Motor neuron (in vitro differentiated cells): Measurements from ENCODE around the gene RNF128. TPM values are rescaled to one million over a fixed set of nuclear protein-coding genes. Genes with fewer than 3 reads are reported as not detected.
"Not testable (repeated sequence)": the region's sequence is repeated elsewhere in the genome, so short reads cannot be mapped to it uniquely, and the experiment has no call there.

ENCODE experiments used
- ATAC-seq, 8 experiments: fragments of 200-7000 bp; cut with Tn5 transposase; replicated peaks in 6 of 8; 2 replicates each; pipeline ENCODE4 v1.8.0; 2021; ENCODE audit warnings: mild to moderate bottlenecking in 8 of 8, moderate library complexity in 8 of 8
- H3K27ac ChIP-seq, 2 donors: fragments of 250-450 bp; sonication (Bioruptor Pico); 2 replicates each; pipeline ENCODE4 v1.9.0; 2021; ENCODE audit warnings: antibody characterized with exemption in 2 of 2, mild to moderate bottlenecking in 2 of 2, moderate library complexity in 1 of 2
- H3K4me1 ChIP-seq, 2 donors: fragments of 250-450 bp; sonication (Bioruptor Pico); replicated peaks in 1 of 2; 2 replicates each; pipeline ENCODE4 v1.6.1; 2021; ENCODE audit warnings: antibody characterized with exemption in 2 of 2, mild to moderate bottlenecking in 2 of 2, moderate library complexity in 1 of 2
- H3K4me3 ChIP-seq, 5 donors: fragments of 250-450 bp; sonication (Bioruptor Pico); 2 replicates each; pipeline ENCODE4 v1.9.0; 2021; ENCODE audit warnings: antibody characterized with exemption in 5 of 5, mild to moderate bottlenecking in 5 of 5, moderate library complexity in 4 of 5
- WGBS, 10 experiments: fragments of 450-650 bp; shearing (Covaris generic); methylation state at CpG; one replicate each; pipeline ENCODE4 v1.0.0; 2022; 5-methylcytosine and 5-hydroxymethylcytosine counted together
- in situ Hi-C, 9 experiments: fragments of 400-800 bp; cut with MboI; loops; one replicate each; pipeline ENCODE4 v1.15.0; 2021; ENCODE audit warnings: low sequenced_read_pairs in 9 of 9, low pct_unique_long_range_greater_than_20kb in 2 of 9; ENCODE audit not compliant: unreplicated experiment in 9 of 9
- total RNA-seq, 8 experiments: library from RNA; unstranded; fragments of 300-600 nt; gene quantifications; 2 replicates each; pipeline versions ENCODE4 v1.2.3 to v1.2.4, GENCODE V29; 2022

RNF128 gene
- total RNA-seq, 8 experiments from 2014 or later, result 0.25 to 9.5 (median 0.62) TPM

DNA sequence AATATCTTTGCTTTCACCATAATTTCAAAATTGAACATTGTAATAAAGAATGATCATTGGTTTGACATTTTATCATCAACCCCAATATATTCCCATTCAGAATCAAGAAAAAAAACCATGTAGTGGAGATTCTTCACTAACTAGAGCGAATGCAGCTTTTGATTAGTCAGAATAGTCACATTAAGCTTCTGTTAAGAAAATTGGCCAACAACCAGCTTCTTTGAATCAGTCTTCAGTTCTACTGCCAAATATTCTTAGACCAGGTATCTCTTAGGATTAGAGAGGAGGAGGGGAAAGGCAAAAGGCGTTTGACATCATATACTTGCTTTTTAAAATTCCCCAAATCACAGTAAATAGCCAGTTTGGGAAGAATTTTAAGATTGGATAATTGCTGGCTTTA, 53.8 kb downstream of the RNF128 start:
- no peak for ATAC-seq
- in situ Hi-C loops, result loop anchor here in 1 of 9 experiments (25.0 kb wide), 1 partner anchor 293 kb away; no protein-coding TSS in a partner anchor
- WGBS, 10 experiments, result 0 to 100% (median 68%) methylated on average over 1 to 2 of the region's 2 CpGs; no CpG with 5 or more reads in 4 of the 10 experiments
- no peaks in the 10 kb centered on the region for H3K4me1 ChIP-seq
- no peak overlapping the region for H3K27ac ChIP-seq
- no peak overlapping the region for H3K4me3 ChIP-seq

DNA sequence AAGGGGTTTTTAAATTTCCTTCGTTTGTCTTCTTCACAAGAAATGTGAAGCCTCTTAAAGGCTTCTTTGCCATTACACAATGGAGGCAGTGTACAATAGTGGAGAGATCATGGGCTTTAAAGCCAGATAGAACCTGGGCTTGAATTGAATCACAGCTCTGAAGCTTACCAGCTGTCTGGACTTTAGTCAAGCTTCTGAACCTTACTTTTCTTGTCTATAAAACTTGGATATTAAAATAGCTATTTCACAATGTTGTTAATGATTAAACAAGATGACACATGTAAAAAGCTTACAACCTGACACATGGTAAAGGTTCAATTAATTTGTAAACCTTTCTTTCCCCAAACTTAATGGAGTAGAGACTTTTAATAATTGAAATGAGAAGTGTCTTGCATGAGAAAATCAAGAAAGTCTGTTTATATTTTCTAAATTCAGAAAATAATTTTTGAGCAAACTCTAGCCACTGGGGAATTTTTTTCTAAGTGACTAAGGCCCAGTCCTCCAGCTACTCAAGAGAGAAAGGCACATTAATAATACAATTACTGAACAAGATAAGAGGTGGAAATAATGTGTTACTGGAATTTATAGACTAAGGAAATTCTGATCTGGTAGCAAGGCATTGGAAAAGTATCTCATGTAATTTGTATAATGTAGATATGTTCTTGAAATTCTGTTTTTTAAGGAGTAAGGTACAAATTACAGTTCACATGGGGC, 54.3 kb downstream of the RNF128 start:
- in situ Hi-C loops, result loop anchor here in 1 of 9 experiments (25.0 kb wide), 1 partner anchor 294 kb away; no protein-coding TSS in a partner anchor
- 29% methylated on average over 1 of the region's 1 CpG; no CpG with 5 or more reads in 9 of the 10 experiments for WGBS, 10 experiments
- Histone ChIP-seq H3K4me3 (no peak overlapping the region), H3K4me1 (no peaks in the 10 kb centered on the region), H3K27ac (no peak overlapping the region)
- ATAC-seq, result no peak

DNA sequence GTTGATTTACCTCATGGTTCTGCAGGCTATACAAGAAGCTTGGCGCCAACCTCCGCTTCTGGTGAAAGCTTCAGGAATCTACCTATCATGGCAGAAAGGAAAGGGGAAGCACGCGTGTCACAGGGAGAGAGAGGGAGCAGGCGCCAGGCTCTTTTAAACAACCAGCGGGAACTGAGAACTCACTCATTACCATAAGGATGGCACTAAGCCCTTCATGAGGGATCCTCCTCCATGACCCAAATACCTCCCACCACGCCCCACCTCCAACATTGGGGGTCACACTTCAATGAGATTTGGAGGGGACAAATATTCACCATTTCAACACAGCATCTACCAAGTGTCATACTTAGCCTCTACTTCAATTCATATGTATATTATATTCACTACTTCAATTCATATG, 57.2 kb downstream of the RNF128 start:
- in situ Hi-C loops, result loop anchor here in 1 of 9 experiments (25.0 kb wide), 1 partner anchor 296 kb away; no protein-coding TSS in a partner anchor
- no peak for ATAC-seq
- Histone ChIP-seq H3K4me3 (no peak overlapping the region), H3K4me1 (no peaks in the 10 kb centered on the region), H3K27ac (no peak overlapping the region)
- WGBS, 10 experiments, result 0 to 73% (median 40%) methylated on average over 1 to 4 of the region's 7 CpGs; no CpG with 5 or more reads in 7 of the 10 experiments

DNA sequence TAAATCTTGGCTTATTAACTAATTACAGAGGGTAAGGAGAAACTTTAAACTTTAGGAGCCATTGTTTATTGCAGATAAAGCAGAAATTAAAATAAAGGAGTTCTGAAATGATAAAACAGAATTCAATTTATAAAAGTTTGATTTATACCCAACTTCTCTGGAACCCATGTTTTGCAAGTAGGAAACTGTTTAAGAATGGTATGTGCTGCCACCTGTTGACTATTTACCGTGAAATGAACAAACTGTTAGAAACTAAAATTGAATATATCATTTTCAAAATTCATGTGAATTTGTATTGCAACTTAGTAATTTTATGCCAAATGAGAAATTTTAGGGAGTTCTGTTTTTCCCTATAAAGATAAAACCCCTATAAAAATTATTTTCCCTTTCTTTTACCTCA, 65.0 kb downstream of the RNF128 start:
- Histone ChIP-seq H3K27ac (no peak overlapping the region), H3K4me3 (no peak overlapping the region), H3K4me1 (no peaks in the 10 kb centered on the region)
- ATAC-seq, result no peak
- in situ Hi-C loops, result loop anchor here in 1 of 9 experiments (25.0 kb wide), 1 partner anchor 304 kb away; no protein-coding TSS in a partner anchor
- 0 to 17% (median 0%) methylated on average over 1 of the region's 1 CpG; no CpG with 5 or more reads in 3 of the 10 experiments for WGBS, 10 experiments

DNA sequence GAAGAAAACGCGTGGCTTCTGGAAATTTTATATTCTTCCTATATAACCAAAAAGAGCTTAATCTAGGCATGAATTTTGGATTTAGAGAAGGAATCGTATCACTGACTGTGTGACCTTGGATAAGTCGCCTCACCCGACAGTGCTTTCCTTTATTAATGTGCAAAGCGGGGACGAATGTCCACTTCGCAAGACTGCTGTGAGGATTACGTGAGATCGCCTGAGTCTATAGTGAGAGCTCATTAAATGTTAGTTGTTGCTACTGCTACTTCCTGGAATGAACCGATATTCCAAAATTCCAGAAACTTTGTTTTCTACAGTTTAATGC, 75.5 kb downstream of the RNF128 start:
- peak overlapping the region; percentile 44 to 59 (median 49) for H3K4me3 ChIP-seq
- no peak overlapping the region for H3K27ac ChIP-seq
- in situ Hi-C loops, result no loop called here
- 0 to 43% (median 10%) methylated on average over 1 to 8 of the region's 11 CpGs; no CpG with 5 or more reads in 5 of the 10 experiments for WGBS, 10 experiments
- ATAC-seq, result peak in 5 of 8 experiments; percentile 8 to 69 (median 57)
- no peaks in the 10 kb centered on the region for H3K4me1 ChIP-seq

DNA sequence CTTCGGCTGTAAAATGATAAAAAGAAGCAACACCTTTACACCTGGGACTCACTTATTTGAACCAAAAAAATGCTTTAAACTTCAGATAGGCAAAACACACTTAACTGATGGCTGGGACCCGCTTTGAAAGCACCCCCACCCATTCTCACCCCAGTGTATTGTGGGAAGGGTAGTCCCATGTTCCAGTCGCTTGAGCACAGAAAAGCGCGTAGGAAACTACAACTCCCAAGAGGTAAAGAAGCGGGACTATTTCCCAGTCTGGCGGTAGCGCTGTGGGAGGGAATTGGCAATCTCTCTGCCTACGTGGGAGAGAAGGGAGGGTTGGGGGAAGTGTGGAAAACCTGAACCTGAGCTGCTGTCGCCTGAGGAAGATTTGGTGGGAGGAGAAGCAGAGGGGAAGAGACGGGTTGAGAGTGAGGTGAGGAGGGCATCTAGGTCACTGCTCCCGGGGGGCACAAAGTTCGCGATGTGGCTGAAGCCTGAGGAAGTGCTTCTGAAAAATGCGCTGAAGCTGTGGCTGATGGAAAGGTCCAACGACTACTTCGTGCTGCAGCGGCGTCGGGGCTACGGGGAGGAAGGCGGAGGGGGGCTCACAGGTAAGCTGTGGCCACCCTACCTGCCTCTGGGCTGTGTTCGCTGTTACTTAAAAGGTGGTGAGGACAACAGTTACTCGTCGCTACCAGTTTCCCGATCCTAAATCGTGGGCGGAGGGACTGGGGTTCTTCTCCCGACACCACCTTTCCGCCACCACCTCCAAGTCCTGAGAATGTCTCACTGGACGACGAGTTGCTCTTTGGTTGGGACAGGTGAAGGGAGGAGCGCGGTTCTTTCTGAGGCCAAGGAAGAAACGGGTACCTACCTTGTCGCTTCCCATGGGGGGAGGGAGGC, 76.1 kb downstream of the RNF128 start, which contains the start of gene TBC1D8B:
Gene TBC1D8B (plus strand): TSS at position 286 of the 888 bp plus-strand sequence. CDS start 181 bp downstream, at position 467.
- H3K4me3 ChIP-seq, result peak within 1 kb of the TSS; percentile 44 to 59 (median 49)
- in situ Hi-C loops, result no loop called here
- no peak within 1 kb of the TSS for H3K27ac ChIP-seq
- H3K4me1 ChIP-seq, result no peaks in the 10 kb centered on the region
- WGBS, 10 experiments, result 0 to 58% (median 3%) methylated on average over 1 to 4 of the region's 36 CpGs; no CpG with 5 or more reads in 6 of the 10 experiments
- ATAC-seq, result peak; percentile 96 to 100 (median 100)

DNA sequence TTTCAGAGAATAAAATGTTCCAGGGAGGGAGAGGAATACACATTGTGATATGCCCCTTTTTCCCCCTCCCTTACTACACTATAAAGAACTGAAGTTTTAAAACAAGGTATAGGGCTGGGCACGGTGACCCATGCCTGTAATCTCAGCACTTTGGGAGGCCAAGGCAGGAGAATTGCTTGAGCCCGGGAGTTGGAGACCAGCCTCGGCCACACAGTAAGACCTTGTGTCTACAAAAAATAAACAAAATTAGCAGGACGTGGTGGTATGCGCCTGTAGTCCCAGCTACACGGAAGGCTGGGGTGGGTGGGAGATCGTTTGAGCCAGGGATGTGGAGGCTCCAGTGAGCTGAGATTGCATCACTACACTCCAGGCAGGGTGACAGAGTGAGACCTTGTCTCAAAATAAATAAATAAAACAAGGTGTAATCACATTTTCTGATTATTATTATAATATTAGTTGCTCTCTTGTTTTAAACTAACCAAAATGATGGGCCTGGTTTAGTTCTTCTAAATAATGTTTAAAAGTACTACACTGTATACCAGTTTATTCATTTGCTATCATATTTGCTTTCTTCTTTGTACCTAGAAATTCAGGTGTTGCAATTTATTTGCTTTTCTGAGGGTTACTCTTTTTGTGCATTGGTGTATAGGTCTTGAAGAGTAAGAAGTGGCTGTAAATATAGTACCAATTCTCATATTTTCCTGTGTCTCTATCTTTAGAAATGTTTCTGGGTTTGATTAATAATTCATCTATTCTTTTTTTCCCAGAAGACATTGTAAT, 84.8 kb downstream of the RNF128 start:
- no peak overlapping the region for H3K4me3 ChIP-seq
- in situ Hi-C loops, result no loop called here
- no peak for ATAC-seq
- no peaks in the 10 kb centered on the region for H3K4me1 ChIP-seq
- no peak overlapping the region for H3K27ac ChIP-seq
- WGBS, 10 experiments, result 0 to 100% (median 40%) methylated on average over 1 to 6 of the region's 7 CpGs; no CpG with 5 or more reads in 5 of the 10 experiments

DNA sequence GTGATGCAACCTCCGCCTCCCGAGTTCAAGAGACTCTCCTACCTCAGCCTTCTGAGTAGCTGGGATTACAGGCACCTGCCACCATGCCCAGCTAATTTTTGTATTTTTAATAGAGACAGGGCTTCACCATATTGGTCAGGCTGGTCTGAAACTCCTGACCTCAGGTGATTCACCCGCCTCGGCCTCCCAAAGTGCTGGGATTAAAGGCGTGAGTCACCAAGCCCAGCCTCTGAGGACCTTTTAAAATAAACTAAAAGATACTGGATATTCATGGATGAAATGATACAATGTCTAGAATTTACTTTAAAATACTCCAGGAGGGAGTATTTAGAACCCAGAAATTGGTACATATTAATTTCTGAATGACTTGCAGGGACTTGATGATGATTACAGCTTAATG, 86.4 kb downstream of the RNF128 start:
- H3K4me3 ChIP-seq, H3K4me1 ChIP-seq, H3K27ac ChIP-seq, in situ Hi-C loops, ATAC-seq: not testable (repeated sequence)
- 0 to 50% methylated on average over 1 to 2 of the region's 5 CpGs; no CpG with 5 or more reads in 8 of the 10 experiments for WGBS, 10 experiments

DNA sequence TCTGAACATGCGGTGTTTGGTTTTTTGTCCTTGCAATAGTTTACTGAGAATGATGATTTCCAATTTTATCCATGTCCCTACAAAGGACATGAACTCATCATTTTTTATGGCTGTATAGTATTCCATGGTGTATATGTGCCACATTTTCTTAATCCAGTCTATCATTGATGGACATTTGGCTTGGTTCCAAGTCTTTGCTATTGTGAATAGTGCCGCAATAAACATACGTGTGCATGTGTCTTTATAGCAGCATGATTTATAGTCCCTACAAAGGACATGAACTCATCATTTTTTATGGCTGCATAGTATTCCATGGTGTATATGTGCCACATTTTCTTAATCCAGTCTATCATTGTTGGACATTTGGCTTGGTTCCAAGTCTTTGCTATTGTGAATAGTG, 87.6 kb downstream of the RNF128 start:
- 100% methylated on average over 1 of the region's 3 CpGs; no CpG with 5 or more reads in 8 of the 10 experiments for WGBS, 10 experiments
- H3K4me3 ChIP-seq, in situ Hi-C loops, H3K4me1 ChIP-seq, ATAC-seq, H3K27ac ChIP-seq: not testable (repeated sequence)

Other genes starting within 250 kb of the RNF128 start
- gene RADX, start 114.7 kb upstream of the RNF128 start, total RNA-seq, result 100 to 1,000 TPM in 3 of 8 experiments, 10 to 100 TPM in 2, 1 to 10 TPM in 3; 5.8 to 173 (median 12.7) TPM
- 10 to 100 TPM in 1 of 8 experiments, 1 to 10 TPM in 3, under 1 TPM in 4; 0.60 to 12.3 (median 1.9) TPM for gene TBC1D8B, start 76.0 kb downstream of the RNF128 start, total RNA-seq
- gene RIPPLY1, start 176.6 kb downstream of the RNF128 start, total RNA-seq, result under 1 TPM in 2 of 8 experiments, not detected in 6; 0.16 to 0.33 TPM
- under 1 TPM in 7 of 8 experiments, not detected in 1; 0.08 to 1.00 (median 0.27) TPM for gene CLDN2, start 193.7 kb downstream of the RNF128 start, total RNA-seq